ENCODE data around the gene RAB44. TPM values are rescaled to one million over a fixed set of nuclear protein-coding genes. Genes with fewer than 3 reads are reported as not detected.

The RAB44 gene
- total RNA-seq, 2 experiments from 2014 or later = not detected

GRCh38 chr6:36765190-36765589 lies 67.6 kb downstream of the RAB44 start:
- no peak overlapping the region for H3K4me3 Mint-ChIP-seq
- H3K9me3 Mint-ChIP-seq = no peaks in the 10 kb centered on the region
- DNase-seq = no peak
- peaks cover 26% of the 10 kb centered on the region for H3K4me1 Mint-ChIP-seq
- H3K36me3 Mint-ChIP-seq = no peaks in the 10 kb centered on the region
- no peak overlapping the region for H3K27ac Mint-ChIP-seq
- no peaks in the 10 kb centered on the region for H3K27me3 Mint-ChIP-seq

- Mint-ChIP-seq H3K27me3 (no peaks in the 10 kb centered on the region), H3K36me3 (no peaks in the 10 kb centered on the region), H3K4me3 (no peak overlapping the region), H3K27ac (no peak overlapping the region), H3K4me1 (peaks cover 31% of the 10 kb centered on the region), H3K9me3 (no peaks in the 10 kb centered on the region)
- peak; percentile 82 for DNase-seq
Observed at GRCh38 chr6:36765594-36766398, 68.2 kb downstream of the RAB44 start.

- Mint-ChIP-seq H3K36me3 (no peaks in the 10 kb centered on the region), H3K4me1 (peaks cover 38% of the 10 kb centered on the region), H3K27ac (no peak overlapping the region)
Observed at GRCh38 chr6:36766399-36766945, 68.8 kb downstream of the RAB44 start.

GRCh38 chr6:36769183-36769675 lies 71.6 kb downstream of the RAB44 start:
- H3K4me1 Mint-ChIP-seq = peaks cover 42% of the 10 kb centered on the region
- no peak for DNase-seq
- H3K4me3 Mint-ChIP-seq = peak overlapping the region; percentile 56
- peak overlapping the region; percentile 83 for H3K27ac Mint-ChIP-seq
- no peaks in the 10 kb centered on the region for H3K9me3 Mint-ChIP-seq
- no peaks in the 10 kb centered on the region for H3K27me3 Mint-ChIP-seq
- no peaks in the 10 kb centered on the region for H3K36me3 Mint-ChIP-seq

More at GRCh38 chr6:36766399-36766945, 68.8 kb downstream of the RAB44 start:
- no peaks in the 10 kb centered on the region for H3K27me3 Mint-ChIP-seq
- no peak for DNase-seq
- no peaks in the 10 kb centered on the region for H3K9me3 Mint-ChIP-seq
- no peak overlapping the region for H3K4me3 Mint-ChIP-seq

- peak overlapping the region; percentile 56 for H3K4me3 Mint-ChIP-seq
- H3K9me3 Mint-ChIP-seq = no peaks in the 10 kb centered on the region
- DNase-seq = peak; percentile 42
- H3K4me1 Mint-ChIP-seq = peaks cover 42% of the 10 kb centered on the region
- peak overlapping the region; percentile 83 for H3K27ac Mint-ChIP-seq
- H3K27me3 Mint-ChIP-seq = no peaks in the 10 kb centered on the region
- H3K36me3 Mint-ChIP-seq = no peaks in the 10 kb centered on the region
Observed at GRCh38 chr6:36769676-36770499, 72.3 kb downstream of the RAB44 start.

GRCh38 chr6:36771145-36771544 lies 73.5 kb downstream of the RAB44 start:
- Mint-ChIP-seq H3K9me3 (no peaks in the 10 kb centered on the region), H3K27me3 (no peaks in the 10 kb centered on the region), H3K36me3 (no peaks in the 10 kb centered on the region), H3K4me1 (peaks cover 38% of the 10 kb centered on the region), H3K27ac (peak overlapping the region; percentile 83), H3K4me3 (no peak overlapping the region)
- no peak for DNase-seq

GRCh38 chr6:36772397-36772796 lies 74.8 kb downstream of the RAB44 start:
- H3K36me3 Mint-ChIP-seq = no peaks in the 10 kb centered on the region
- H3K27ac Mint-ChIP-seq = peak overlapping the region; percentile 19
- no peak overlapping the region for H3K4me3 Mint-ChIP-seq
- no peaks in the 10 kb centered on the region for H3K9me3 Mint-ChIP-seq
- peaks cover 36% of the 10 kb centered on the region for H3K4me1 Mint-ChIP-seq
- no peaks in the 10 kb centered on the region for H3K27me3 Mint-ChIP-seq
- no peak for DNase-seq

- H3K27me3 Mint-ChIP-seq = no peaks in the 10 kb centered on the region
Observed at GRCh38 chr6:36774331-36774730, 76.7 kb downstream of the RAB44 start.

GRCh38 chr6:36776167-36776566 lies 78.5 kb downstream of the RAB44 start:
- Mint-ChIP-seq H3K27me3 (no peaks in the 10 kb centered on the region), H3K36me3 (no peaks in the 10 kb centered on the region), H3K4me3 (no peak overlapping the region), H3K4me1 (peaks cover 7% of the 10 kb centered on the region), H3K27ac (no peak overlapping the region), H3K9me3 (no peaks in the 10 kb centered on the region)
- DNase-seq = no peak

More at GRCh38 chr6:36774331-36774730, 76.7 kb downstream of the RAB44 start:
- H3K27ac Mint-ChIP-seq = no peak overlapping the region
- no peak for DNase-seq
- no peaks in the 10 kb centered on the region for H3K36me3 Mint-ChIP-seq
- no peak overlapping the region for H3K4me3 Mint-ChIP-seq
- peaks cover 24% of the 10 kb centered on the region for H3K4me1 Mint-ChIP-seq
- H3K9me3 Mint-ChIP-seq = no peaks in the 10 kb centered on the region

GRCh38 chr6:36777801-36778200 lies 80.2 kb downstream of the RAB44 start:
- Mint-ChIP-seq H3K4me1 (no peaks in the 10 kb centered on the region), H3K9me3 (no peaks in the 10 kb centered on the region), H3K27me3 (no peaks in the 10 kb centered on the region), H3K36me3 (no peaks in the 10 kb centered on the region), H3K27ac (no peak overlapping the region), H3K4me3 (no peak overlapping the region)
- DNase-seq = no peak

- Mint-ChIP-seq H3K27me3 (no peaks in the 10 kb centered on the region), H3K4me3 (no peak overlapping the region), H3K4me1 (no peaks in the 10 kb centered on the region), H3K27ac (no peak overlapping the region), H3K36me3 (no peaks in the 10 kb centered on the region), H3K9me3 (no peaks in the 10 kb centered on the region)
- no peak for DNase-seq
Observed at GRCh38 chr6:36779227-36779626, 81.6 kb downstream of the RAB44 start.

- H3K4me1 Mint-ChIP-seq = no peaks in the 10 kb centered on the region
- no peaks in the 10 kb centered on the region for H3K9me3 Mint-ChIP-seq
- H3K27me3 Mint-ChIP-seq = no peaks in the 10 kb centered on the region
- no peak overlapping the region for H3K4me3 Mint-ChIP-seq
- no peaks in the 10 kb centered on the region for H3K36me3 Mint-ChIP-seq
- no peak for DNase-seq
- H3K27ac Mint-ChIP-seq = no peak overlapping the region
Observed at GRCh38 chr6:36780442-36781177, 83.0 kb downstream of the RAB44 start.

GRCh38 chr6:36781669-36782068 lies 84.0 kb downstream of the RAB44 start:
- Mint-ChIP-seq H3K4me1 (no peaks in the 10 kb centered on the region), H3K27ac (no peak overlapping the region), H3K4me3 (no peak overlapping the region), H3K9me3 (no peaks in the 10 kb centered on the region), H3K27me3 (no peaks in the 10 kb centered on the region), H3K36me3 (no peaks in the 10 kb centered on the region)
- DNase-seq = no peak

Measured in activated naive CD8-positive, alpha-beta T cell treated with anti-CD3 and anti-CD28 coated beads for 36 hours (primary cell).